Measurements from ENCODE around the gene FGF7.
A peak's percentile ranks its signal among the peaks of the same experiment; 100 is the strongest.
"Not testable (repeated sequence)": the region's sequence is repeated elsewhere in the genome, so short reads cannot be mapped to it uniquely, and the experiment has no call there.

FGF7 gene

DNA sequence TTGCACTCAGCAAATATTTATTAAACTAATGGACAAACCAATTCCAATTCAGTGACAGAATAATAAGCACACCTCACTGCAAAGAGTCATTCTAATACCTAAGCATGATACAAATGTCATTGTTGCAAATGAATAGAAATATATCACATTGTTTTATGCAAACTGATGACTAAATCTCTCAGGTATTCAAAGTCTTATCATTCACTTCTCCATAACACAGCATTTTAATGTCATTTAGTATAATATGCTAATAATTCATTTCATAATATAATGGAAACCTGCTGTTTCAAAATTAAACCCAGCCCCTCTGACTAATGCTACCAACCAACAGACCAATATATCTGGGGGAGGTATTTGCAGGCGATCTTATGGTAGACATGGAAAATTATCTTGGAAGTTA is 71.8 kb downstream of the FGF7 start:
- no peak for TF ChIP-seq ZFX (IDR thresholded peaks at IDR 0.05)
- TF ChIP-seq, protein P1, sequence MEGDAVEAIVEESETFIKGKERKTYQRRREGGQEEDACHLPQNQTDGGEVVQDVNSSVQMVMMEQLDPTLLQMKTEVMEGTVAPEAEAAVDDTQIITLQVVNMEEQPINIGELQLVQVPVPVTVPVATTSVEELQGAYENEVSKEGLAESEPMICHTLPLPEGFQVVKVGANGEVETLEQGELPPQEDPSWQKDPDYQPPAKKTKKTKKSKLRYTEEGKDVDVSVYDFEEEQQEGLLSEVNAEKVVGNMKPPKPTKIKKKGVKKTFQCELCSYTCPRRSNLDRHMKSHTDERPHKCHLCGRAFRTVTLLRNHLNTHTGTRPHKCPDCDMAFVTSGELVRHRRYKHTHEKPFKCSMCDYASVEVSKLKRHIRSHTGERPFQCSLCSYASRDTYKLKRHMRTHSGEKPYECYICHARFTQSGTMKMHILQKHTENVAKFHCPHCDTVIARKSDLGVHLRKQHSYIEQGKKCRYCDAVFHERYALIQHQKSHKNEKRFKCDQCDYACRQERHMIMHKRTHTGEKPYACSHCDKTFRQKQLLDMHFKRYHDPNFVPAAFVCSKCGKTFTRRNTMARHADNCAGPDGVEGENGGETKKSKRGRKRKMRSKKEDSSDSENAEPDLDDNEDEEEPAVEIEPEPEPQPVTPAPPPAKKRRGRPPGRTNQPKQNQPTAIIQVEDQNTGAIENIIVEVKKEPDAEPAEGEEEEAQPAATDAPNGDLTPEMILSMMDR (conservative IDR thresholded peaks at IDR 0.05): no peak
- H3K27ac ChIP-seq: no peak overlapping the region

DNA sequence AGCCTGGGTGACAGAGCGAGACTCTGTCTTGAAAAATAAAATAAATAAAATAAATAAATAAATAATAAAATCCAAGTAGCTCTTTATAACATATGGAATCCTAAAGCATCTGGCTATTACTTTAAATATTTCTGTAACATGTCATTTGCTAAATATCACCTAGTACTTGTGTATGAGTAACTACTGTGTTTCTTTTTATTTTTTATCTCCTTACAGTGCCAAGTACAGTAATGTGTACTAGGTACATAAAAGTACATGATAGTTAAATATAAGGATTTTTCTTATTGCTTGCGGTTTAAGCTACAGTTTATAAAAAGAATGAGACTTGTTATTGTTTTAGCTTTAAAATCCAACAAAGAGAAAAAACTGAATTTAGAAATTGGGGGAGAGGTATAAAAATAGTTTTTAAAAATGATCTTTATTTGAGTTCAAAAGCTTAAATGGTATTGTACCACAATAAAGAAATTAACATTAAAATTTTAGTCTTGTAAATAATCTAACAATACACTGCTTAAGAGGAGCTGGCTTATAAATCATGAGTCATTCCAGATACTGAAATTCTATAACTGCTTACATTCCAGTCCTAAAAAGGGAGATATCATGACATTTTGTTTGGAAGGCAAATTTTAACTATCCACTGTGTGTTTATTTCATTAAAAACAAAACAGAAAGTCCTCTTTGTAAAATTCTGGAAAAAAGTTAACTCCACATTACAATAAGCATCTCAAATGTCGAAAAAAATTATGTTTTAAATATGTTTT is 73.1 kb downstream of the FGF7 start:
- H3K27ac ChIP-seq: no peak overlapping the region

DNA sequence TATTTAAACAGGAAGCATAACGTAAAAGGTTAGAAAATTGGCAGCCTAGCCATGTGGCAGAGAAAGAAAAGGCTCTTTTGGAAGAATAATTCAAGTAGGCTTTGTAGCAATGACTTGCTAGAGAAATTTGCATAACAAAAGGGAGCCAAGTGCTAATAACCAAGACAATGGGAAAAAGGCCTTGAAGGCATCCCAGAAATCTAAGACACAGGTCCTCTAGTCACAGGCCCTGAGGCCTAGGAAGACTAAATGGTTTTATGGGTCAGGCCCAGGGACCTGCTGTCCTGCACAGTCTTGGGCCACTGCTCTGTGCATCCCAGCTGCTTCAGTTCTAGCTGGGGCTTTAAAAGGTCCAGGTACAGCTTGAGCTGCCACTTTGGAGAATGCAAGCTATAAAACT is 78.5 kb downstream of the FGF7 start:
- no peak for TF ChIP-seq ZFX (IDR thresholded peaks at IDR 0.05)
- TF ChIP-seq, protein P1 (conservative IDR thresholded peaks at IDR 0.05): no peak

More for the DNA sequence above, 73.1 kb downstream of the FGF7 start:
- TF ChIP-seq ZFX (IDR thresholded peaks at IDR 0.05): no peak
- TF ChIP-seq, protein P1 (conservative IDR thresholded peaks at IDR 0.05): no peak

DNA sequence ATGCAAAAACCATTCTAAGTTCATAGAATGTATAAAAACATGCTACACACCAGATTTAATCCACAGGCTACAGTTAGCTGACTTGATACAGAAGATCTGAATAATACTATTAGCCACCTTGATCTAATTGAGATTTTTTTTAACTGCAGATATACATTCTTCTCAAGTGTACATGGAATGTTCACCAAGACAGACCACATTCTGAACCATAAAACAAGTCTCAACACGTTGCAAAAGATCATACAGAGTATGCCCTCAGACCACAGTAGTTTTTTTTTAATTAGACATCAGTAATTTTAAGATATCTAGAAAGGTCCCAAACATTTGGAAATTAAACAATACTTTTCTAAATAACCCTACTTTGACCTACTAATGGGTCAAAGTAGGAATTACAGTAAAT is 83.3 kb downstream of the FGF7 start:
- no peak overlapping the region for H3K27ac ChIP-seq
- TF ChIP-seq ZFX (IDR thresholded peaks at IDR 0.05): no peak
- TF ChIP-seq, protein P1 (conservative IDR thresholded peaks at IDR 0.05): no peak

More for the DNA sequence above, 78.5 kb downstream of the FGF7 start:
- H3K27ac ChIP-seq: no peak overlapping the region

DNA sequence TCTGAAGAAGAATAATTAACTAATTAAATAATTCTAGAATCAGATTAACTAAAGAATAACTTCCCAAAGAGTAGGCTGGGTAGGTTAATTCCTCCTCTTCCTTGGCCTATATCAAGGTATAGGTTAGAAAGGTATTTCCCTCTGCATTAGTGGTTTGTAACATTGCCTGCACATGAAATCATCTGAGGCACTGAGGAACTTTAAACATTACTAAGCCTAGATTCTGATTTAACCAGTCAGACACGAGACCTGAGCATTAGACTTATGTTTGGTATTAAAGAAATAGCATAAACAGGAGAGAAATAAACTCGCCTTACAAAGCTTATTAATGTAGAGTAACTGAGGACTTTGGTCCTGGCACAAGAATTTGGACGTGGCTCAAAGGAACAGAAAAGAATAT is 84.2 kb downstream of the FGF7 start:
- no peak for TF ChIP-seq ZFX (IDR thresholded peaks at IDR 0.05)
- TF ChIP-seq, protein P1 (conservative IDR thresholded peaks at IDR 0.05): no peak
- no peak overlapping the region for H3K27ac ChIP-seq

DNA sequence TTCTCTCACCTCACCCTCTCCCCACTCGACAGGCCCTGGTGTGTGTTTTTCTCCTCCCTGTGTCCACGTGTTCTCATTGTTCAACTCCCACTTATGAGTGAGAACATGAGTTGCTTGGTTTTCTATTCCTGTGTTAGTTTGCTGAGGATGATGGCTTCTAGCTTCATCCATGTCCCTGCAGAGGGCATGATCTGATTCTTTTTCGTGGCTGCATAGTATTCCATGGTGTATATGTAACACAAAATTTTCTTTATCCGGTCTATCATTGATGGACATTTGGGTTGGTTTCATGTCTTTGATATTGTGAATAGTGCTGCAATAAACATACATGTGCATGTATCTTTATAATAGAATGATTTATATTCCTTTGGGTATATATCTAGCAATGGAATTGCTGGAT is 89.7 kb downstream of the FGF7 start:
- not testable (repeated sequence) for H3K27ac ChIP-seq

DNA sequence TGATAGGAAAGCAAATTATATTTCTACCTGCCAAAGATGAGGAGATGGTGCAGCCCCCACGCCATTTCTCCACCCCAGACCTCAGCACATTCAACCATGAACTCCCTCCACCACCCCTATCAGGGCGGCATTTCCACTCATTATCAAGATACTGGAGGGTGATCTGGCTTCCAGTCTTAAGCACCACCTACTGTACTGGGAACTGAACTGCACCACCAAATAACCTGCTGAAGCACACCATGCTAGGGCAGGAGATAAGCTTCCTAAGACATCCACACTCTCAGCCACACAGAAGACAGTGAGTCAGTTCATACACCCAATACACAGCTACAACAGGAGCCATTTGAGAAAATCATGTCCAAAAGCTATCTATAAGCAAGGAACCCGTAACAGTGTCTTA is 98.8 kb downstream of the FGF7 start:
- no peak overlapping the region for H3K27ac ChIP-seq
- TF ChIP-seq, protein P1 (conservative IDR thresholded peaks at IDR 0.05): peak; percentile 42
- TF ChIP-seq ZFX (IDR thresholded peaks at IDR 0.05): no peak

DNA sequence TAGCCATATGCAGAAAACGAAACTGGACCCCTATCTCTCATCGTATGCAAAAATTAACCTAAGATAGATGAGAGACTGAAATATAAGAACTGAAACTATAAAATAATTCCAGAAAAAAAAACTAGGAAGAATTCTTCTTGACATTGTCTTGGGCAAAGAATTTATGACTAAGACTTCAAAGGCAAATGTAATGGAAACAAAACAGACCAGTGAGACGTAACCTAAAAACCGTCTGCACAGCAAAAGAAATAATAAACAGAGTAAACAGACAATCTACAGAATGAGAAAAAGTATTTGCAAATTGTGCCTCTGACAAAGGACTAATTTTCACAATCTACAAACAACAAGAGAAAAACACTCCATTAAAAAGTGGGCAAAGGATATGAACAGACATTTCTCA is 105.2 kb downstream of the FGF7 start:
- no peak for TF ChIP-seq ZFX (IDR thresholded peaks at IDR 0.05)
- TF ChIP-seq, protein P1 (conservative IDR thresholded peaks at IDR 0.05): no peak
- no peak overlapping the region for H3K27ac ChIP-seq
